HepG2 (cell line): ENCODE measurements around the gene MEF2A. TPM values are rescaled to one million over a fixed set of nuclear protein-coding genes. Genes with fewer than 3 reads are reported as not detected.

Source experiments
- ATAC-seq: fragments of 200-7000 bp; cut with Tn5 transposase; 3 replicates; pipeline ENCODE4 v1.9.1; 2020; ENCODE audit warnings: mild to moderate bottlenecking, moderate library complexity
- BruUV-seq: library from RNA; stranded (reverse); fragments of 400-500 nt; replicated peaks from 2 replicates; lab custom pipeline; 2021; lab: Mats Ljungman, UMichigan
- CTCF ChIA-PET: fragments of 300-600 bp; formaldehyde crosslinking; extraction: SDS; loops from one replicate; lab custom pipeline; 2021; ENCODE audit warnings: low total read pairs, inconsistent platforms, low intra/inter-chr PET ratio; lab: Yijun Ruan, JAX
- POLR2A ChIA-PET: fragments of 350-600 bp; sonication (Branson Sonifier 250); formaldehyde crosslinking; loops from one replicate; lab custom pipeline; 2020; ENCODE audit warnings: antibody characterized with exemption, inconsistent platforms; lab: Yijun Ruan, JAX
- DNase-seq: peaks from one replicate; pipeline ENCODE4 v3.0.0-alpha.2; 2015; ENCODE audit warnings: low spot score
- FAIRE-seq: peaks from 3 replicates; lab custom pipeline; 2011; peaks lifted over from hg19 to GRCh38; lab: Jason Lieb, UNC
- H2AFZ ChIP-seq: one replicate; pipeline ENCODE4 v1.6.1; 2011; ENCODE audit warnings: low read length, inconsistent platforms
- H3K27ac ChIP-seq: fragments of 300-600 bp; 3 replicates; pipeline ENCODE4 v1.8.0; 2011; ENCODE audit warnings: mixed run types, mild to moderate bottlenecking, mixed read lengths, low read length, inconsistent platforms; ENCODE audit not compliant: insufficient read depth; ENCODE audit errors: extremely low read length
- H3K27me3 ChIP-seq, 2 experiments: fragments of 200-600 bp in 1 of 2; 2 replicates in 1 of 2; 3 replicates in 1 of 2; pipeline versions ENCODE4 v1.6.0 to v1.8.0; 2011; ENCODE audit warnings: low read length in 2 of 2, mild to moderate bottlenecking in 2 of 2, moderate library complexity in 2 of 2, inconsistent platforms in 1 of 2; ENCODE audit not compliant: insufficient read depth in 2 of 2, control insufficient read depth in 1 of 2
- H3K36me3 ChIP-seq, 2 experiments: fragments of 200-600 bp in 1 of 2; replicated peaks in 1 of 2; 2 replicates in 1 of 2; 3 replicates in 1 of 2; pipeline versions ENCODE4 v1.5.1 to v1.8.0; 2011; ENCODE audit warnings: low read length in 2 of 2, inconsistent platforms in 1 of 2; ENCODE audit not compliant: insufficient read depth in 2 of 2, control insufficient read depth in 1 of 2
- H3K4me1 ChIP-seq: 2 replicates; pipeline ENCODE4 v1.5.1; 2012; ENCODE audit warnings: low read length, inconsistent platforms; ENCODE audit not compliant: insufficient read depth
- H3K4me2 ChIP-seq: 2 replicates; pipeline ENCODE4 v1.6.0; 2011; ENCODE audit warnings: low read depth, low read length, inconsistent platforms
- H3K4me3 ChIP-seq, 3 experiments: fragments of 200-600 bp in 1 of 3; sonication (generic), shearing (Covaris generic) in 1 of 3; replicated peaks in 1 of 3; 2 replicates each; pipeline ENCODE4 v1.5.1; 2011 to 2016; ENCODE audit warnings: low read length in 3 of 3, inconsistent platforms in 2 of 3, low read depth in 2 of 3, mild to moderate bottlenecking in 2 of 3, control low read depth in 1 of 3, mixed read lengths in 1 of 3; ENCODE audit not compliant: insufficient read depth in 1 of 3
- H3K79me2 ChIP-seq: one replicate; pipeline ENCODE4 v1.6.1; 2011; ENCODE audit warnings: low read length, inconsistent platforms; ENCODE audit not compliant: insufficient read depth
- H3K9ac ChIP-seq: 2 replicates; pipeline ENCODE4 v1.6.0; 2011; ENCODE audit warnings: mild to moderate bottlenecking, low read depth, low read length, inconsistent platforms; ENCODE audit not compliant: insufficient read depth
- H3K9me3 ChIP-seq: 2 replicates; pipeline ENCODE4 v1.5.1; 2012; ENCODE audit warnings: mild to moderate bottlenecking, low read length
- H4K20me1 ChIP-seq: 2 replicates; pipeline ENCODE4 v1.6.0; 2011; ENCODE audit warnings: inconsistent platforms, mild to moderate bottlenecking, low read length, moderate library complexity; ENCODE audit not compliant: insufficient read depth
- ARID2 ChIP-seq: sonication (generic); formaldehyde crosslinking; IDR thresholded peaks from 2 replicates; pipeline ENCODE4 v1.8.1; 2022; ENCODE audit warnings: mild to moderate bottlenecking, missing genetic modification reagents, borderline replicate concordance
- CHCHD3 ChIP-seq: sonication (generic); formaldehyde crosslinking; IDR thresholded peaks from 2 replicates; pipeline ENCODE4 v1.8.0; 2022; ENCODE audit warnings: mild to moderate bottlenecking, missing genetic modification reagents, moderate library complexity
- CREM ChIP-seq, 2 experiments: sonication (generic) in 1 of 2; formaldehyde crosslinking in 1 of 2; IDR thresholded peaks; 2 replicates each; pipeline versions ENCODE4 v1.4.0 to v1.6.1; 2016 to 2020; ENCODE audit warnings: antibody characterized with exemption in 1 of 2, mild to moderate bottlenecking in 1 of 2, missing genetic modification reagents in 1 of 2
- E2F5 ChIP-seq: sonication (generic); formaldehyde crosslinking; conservative IDR thresholded peaks from 2 replicates; pipeline ENCODE4 v1.4.0; 2020; ENCODE audit warnings: missing genetic modification reagents
- GMEB2 ChIP-seq: IDR thresholded peaks from 2 replicates; pipeline ENCODE4 v1.6.1; 2016; ENCODE audit warnings: missing biosample characterization, missing genetic modification reagents, low read depth
- HOXA5 ChIP-seq: sonication (generic); formaldehyde crosslinking; IDR thresholded peaks from 2 replicates; pipeline ENCODE4 v1.4.0; 2020; ENCODE audit warnings: missing genetic modification reagents
- SNAI1 ChIP-seq: sonication (generic); formaldehyde crosslinking; IDR thresholded peaks from 2 replicates; pipeline ENCODE4 v1.5.0; 2020; ENCODE audit warnings: mild to moderate bottlenecking, missing genetic modification reagents, borderline replicate concordance
- SRSF1 ChIP-seq: fragments of 200-400 bp; formaldehyde crosslinking; optimal IDR thresholded peaks from 2 replicates; pipeline ENCODE3; 2017; ENCODE audit warnings: mild to moderate bottlenecking, low read depth, low read length, moderate library complexity
- ZFP41 ChIP-seq: sonication (generic); formaldehyde crosslinking; IDR thresholded peaks from 2 replicates; pipeline ENCODE4 v1.4.0; 2020; ENCODE audit warnings: mild to moderate bottlenecking, missing genetic modification reagents, borderline replicate concordance
- ZMYM3 ChIP-seq: sonication (generic); formaldehyde crosslinking; IDR thresholded peaks from 2 replicates; pipeline ENCODE4 v1.5.1; 2020; ENCODE audit warnings: mild to moderate bottlenecking, missing genetic modification reagents
- ZNF556 ChIP-seq: sonication (generic); formaldehyde crosslinking; IDR thresholded peaks from 2 replicates; pipeline ENCODE4 v1.4.0; 2020; ENCODE audit warnings: mild to moderate bottlenecking, missing genetic modification reagents, borderline replicate concordance
- ZNF646 ChIP-seq: sonication (generic); formaldehyde crosslinking; IDR thresholded peaks from 2 replicates; pipeline ENCODE4 v1.9.0; 2021; ENCODE audit warnings: mild to moderate bottlenecking, missing genetic modification reagents
- ZNF747 ChIP-seq: sonication (generic); formaldehyde crosslinking; IDR thresholded peaks from 2 replicates; pipeline ENCODE4 v1.8.1; 2023; ENCODE audit warnings: missing genetic modification reagents, mild to moderate bottlenecking, borderline replicate concordance
- WGBS: methylation state at CpG from one replicate; pipeline ENCODE4 v1.1.6; 2017; ENCODE audit warnings: low lambda C conversion rate; 5-methylcytosine and 5-hydroxymethylcytosine counted together
- in situ Hi-C: cut with HindIII; loops from 2 replicates; pipeline ENCODE4 v1.10.0; 2017; ENCODE audit warnings: low pct_unique_long_range_greater_than_20kb; ENCODE audit not compliant: extremely low pct_ligation_motif_present
- intact Hi-C: fragments of 100-400 bp; cut with micrococcal nuclease; formaldehyde crosslinking; loops from one replicate; pipeline ENCODE4 v1.10.0; 2022; ENCODE audit not compliant: unreplicated experiment
- polyA plus RNA-seq, 8 experiments: library from polyadenylated mRNA; depleted of rRNA in 3 of 8; stranded (reverse) in 7 of 8; unstranded in 1 of 8; fragments of >200 nt; fragmentation: Illumina TruSeq in 4 of 8; extraction: Trizol in 4 of 8; gene quantifications; 2 replicates each; pipeline versions ENCODE4 v1.2.1 to v1.2.3, GENCODE V29; 2011 to 2016; ENCODE audit warnings: low read depth in 4 of 8, missing spikeins in 1 of 8, mixed read lengths in 1 of 8; ENCODE audit not compliant: insufficient read depth in 1 of 8
- total RNA-seq, 5 experiments: library from RNA; depleted of rRNA; stranded (reverse); fragments of >200 nt; fragmentation: Illumina TruSeq; extraction: Trizol; gene quantifications; 2 replicates each; pipeline ENCODE4 v1.2.3, GENCODE V29; 2016; ENCODE audit warnings: low read depth in 1 of 5

Gene MEF2A
- total and polyA plus RNA-seq, 2 of the 13 experiments (the other 11 are each of a cell fraction or from before 2014, with no cell fraction given) = 15.2 to 24.4 TPM

GRCh38 chr15:99753066-99753465, 187.3 kb downstream of the MEF2A start:
- H3K4me2 ChIP-seq = peak overlapping the region; percentile 41
- no peaks in the 10 kb centered on the region for H3K9me3 ChIP-seq
- peaks cover 47% of the 10 kb centered on the region for H3K4me1 ChIP-seq
- no peaks in the 10 kb centered on the region for H3K79me2 ChIP-seq
- H3K36me3 ChIP-seq = no peaks in the 10 kb centered on the region
- H3K4me3 ChIP-seq = no peak overlapping the region
- no peak for TF ChIP-seq ZNF646 (CRISPR knock-in tag)
- TF ChIP-seq SRSF1 = no peak
- no peak for TF ChIP-seq CHCHD3
- TF ChIP-seq GMEB2 (CRISPR knock-in tag) = no peak
- TF ChIP-seq ZMYM3 = no peak
- no peak for TF ChIP-seq E2F5
- no peak for TF ChIP-seq ZNF747
- TF ChIP-seq HOXA5 (CRISPR knock-in tag) = no peak
- TF ChIP-seq ZNF556 = no peak
- TF ChIP-seq CREM (IDR thresholded peaks at IDR 0.05) = no peak
- no peak for TF ChIP-seq CREM (CRISPR knock-in tag; IDR thresholded peaks at IDR 0.05)
- no peak for TF ChIP-seq ZFP41 (CRISPR knock-in tag)
- TF ChIP-seq SNAI1 (CRISPR knock-in tag) = no peak
- TF ChIP-seq ARID2 (CRISPR knock-in tag) = no peak
- H4K20me1 ChIP-seq = no peaks in the 10 kb centered on the region
- peaks cover 2 to 11% of the 10 kb centered on the region in 2 experiments; a peak in 4 of 5 replicates for H3K27me3 ChIP-seq
- no TSS peak for BruUV-seq
- in situ Hi-C loops = no loop called here
- no peak overlapping the region for H2AFZ ChIP-seq
- intact Hi-C loops = no loop called here
- 0% methylated on average over 1 of the region's 4 CpGs for WGBS
- FAIRE-seq (no peak), DNase-seq (no peak), ATAC-seq (peak; percentile 28; the same call in 2 of the 3 replicates)
- ChIA-PET POLR2A (interaction anchor here (2.3 kb wide), 1 partner anchor 20 kb away, joined by 8 read pairs; the partner anchor contains the start of gene LYSMD4), CTCF (no interaction called here)
- no peak overlapping the region for H3K9ac ChIP-seq
- H3K27ac ChIP-seq = no peak overlapping the region
